SK-N-MC (cell line): ENCODE results near the gene B3GAT1.

Experiments used
- DNase-seq: peaks from one replicate; pipeline ENCODE4 v3.0.0-alpha.2; 2011; ENCODE audit warnings: low read depth, low spot score
- H3K27ac ChIP-seq: fragments of 200-600 bp; sonication (generic); 2 replicates; pipeline ENCODE4 v1.5.1; 2016; ENCODE audit warnings: mixed run types
- H3K36me3 ChIP-seq: fragments of 200-600 bp; sonication (generic); 2 replicates; pipeline ENCODE4 v1.6.1; 2017; ENCODE audit warnings: antibody characterized with exemption, low read length, mixed read lengths; ENCODE audit not compliant: insufficient read depth
- H3K4me3 ChIP-seq: fragments of 200-600 bp; sonication (generic); 2 replicates; pipeline ENCODE4 v1.5.1; 2016
- H3K9ac ChIP-seq: fragments of 200-600 bp; sonication (generic); 2 replicates; pipeline ENCODE4 v1.8.0; 2017; ENCODE audit warnings: mixed run types, mixed read lengths; ENCODE audit not compliant: insufficient read length
- H3K9me3 ChIP-seq: fragments of 200-600 bp; sonication (generic); 2 replicates; pipeline ENCODE4 v1.6.1; 2017; ENCODE audit warnings: low read depth, mild to moderate bottlenecking, antibody characterized with exemption, low read length, moderate library complexity, mixed read lengths
- EZH2 ChIP-seq: fragments of 200-600 bp; sonication (generic); IDR thresholded peaks from one replicate; pipeline ENCODE4 v1.6.1; 2017; ENCODE audit warnings: antibody characterized with exemption
- FOXP2 ChIP-seq: optimal IDR thresholded peaks from 2 replicates; pipeline ENCODE3; 2011; ENCODE audit warnings: mild to moderate bottlenecking, moderate library complexity; ENCODE audit not compliant: insufficient read depth; ENCODE audit errors: extremely low read length, control extremely low read depth
- POLR2AphosphoS5 ChIP-seq: IDR thresholded peaks from 2 replicates; pipeline ENCODE4 v1.6.1; 2012; ENCODE audit warnings: mild to moderate bottlenecking, low read depth, low read length, borderline replicate concordance

Gene B3GAT1

DNA sequence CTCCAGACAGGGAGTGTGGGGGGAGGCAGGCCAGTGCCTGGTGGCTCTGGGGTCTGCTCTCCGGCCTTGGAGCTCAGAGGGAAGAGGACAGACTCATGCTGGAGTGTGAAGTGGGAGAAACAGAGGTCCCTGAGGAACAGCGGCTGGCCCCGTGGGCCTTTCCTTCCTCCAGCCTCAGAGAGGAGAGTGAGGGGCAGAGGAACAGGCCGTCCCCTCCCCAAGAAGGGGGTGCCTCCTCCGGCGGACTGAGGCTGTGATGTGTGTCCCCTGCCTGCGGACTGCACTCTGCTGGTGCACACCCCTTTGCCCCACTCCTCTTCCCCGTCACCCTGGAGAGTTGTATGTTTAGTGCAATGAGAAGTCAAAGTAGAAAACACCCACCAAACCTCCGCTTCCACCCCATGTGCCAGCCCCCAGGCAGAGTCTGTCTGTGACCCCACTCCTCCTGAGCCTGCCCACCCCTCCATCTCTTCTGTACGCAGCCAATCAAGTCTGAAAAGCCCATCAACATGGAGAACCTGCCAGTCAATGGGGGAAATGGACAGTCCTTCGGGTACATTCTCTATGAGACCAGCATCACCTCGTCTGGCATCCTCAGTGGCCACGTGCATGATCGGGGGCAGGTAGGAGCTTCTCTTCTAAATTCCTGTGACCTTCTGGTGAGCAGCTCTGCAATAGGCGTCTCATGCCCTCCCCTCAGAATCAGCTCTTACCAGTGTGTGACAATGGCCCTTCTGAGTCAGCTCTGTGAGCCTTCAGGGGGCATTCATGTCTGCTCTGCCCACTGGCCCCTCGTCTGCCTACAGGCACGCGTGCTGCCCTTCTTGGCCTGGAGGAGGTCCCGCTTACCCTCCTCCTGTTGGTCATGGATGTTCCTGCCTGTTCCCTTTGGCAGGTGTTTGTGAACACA lies 41.3 kb downstream of the B3GAT1 start:
- H3K36me3 ChIP-seq = peaks cover 3% of the 10 kb centered on the region; the same call in 1 of the 2 replicates
- H3K9me3 ChIP-seq = no peaks in the 10 kb centered on the region
- H3K4me3 ChIP-seq = no peak overlapping the region
- no peak overlapping the region for H3K9ac ChIP-seq
- TF ChIP-seq FOXP2 (no peak), POLR2AphosphoS5 (no peak), EZH2 (no peak)
- no peak for DNase-seq
- no peak overlapping the region for H3K27ac ChIP-seq

- Histone ChIP-seq H3K4me3 (no peak overlapping the region), H3K9ac (no peak overlapping the region), H3K9me3 (no peaks in the 10 kb centered on the region), H3K27ac (no peak overlapping the region), H3K36me3 (peaks cover 3% of the 10 kb centered on the region; the same call in 1 of the 2 replicates)
- no peak for TF ChIP-seq FOXP2
- no peak for TF ChIP-seq POLR2AphosphoS5
- TF ChIP-seq EZH2 = no peak
- DNase-seq = no peak
Observed at GRCh38 chr11:134369656-134370525, 42.2 kb downstream of the B3GAT1 start.

GRCh38 chr11:134367781-134368180 lies 44.3 kb downstream of the B3GAT1 start:
- Histone ChIP-seq H3K27ac (no peak overlapping the region), H3K9me3 (no peaks in the 10 kb centered on the region), H3K9ac (no peak overlapping the region), H3K4me3 (no peak overlapping the region), H3K36me3 (peaks cover 3% of the 10 kb centered on the region; the same call in 1 of the 2 replicates)
- TF ChIP-seq POLR2AphosphoS5 (no peak), FOXP2 (no peak), EZH2 (no peak)
- no peak for DNase-seq

DNA sequence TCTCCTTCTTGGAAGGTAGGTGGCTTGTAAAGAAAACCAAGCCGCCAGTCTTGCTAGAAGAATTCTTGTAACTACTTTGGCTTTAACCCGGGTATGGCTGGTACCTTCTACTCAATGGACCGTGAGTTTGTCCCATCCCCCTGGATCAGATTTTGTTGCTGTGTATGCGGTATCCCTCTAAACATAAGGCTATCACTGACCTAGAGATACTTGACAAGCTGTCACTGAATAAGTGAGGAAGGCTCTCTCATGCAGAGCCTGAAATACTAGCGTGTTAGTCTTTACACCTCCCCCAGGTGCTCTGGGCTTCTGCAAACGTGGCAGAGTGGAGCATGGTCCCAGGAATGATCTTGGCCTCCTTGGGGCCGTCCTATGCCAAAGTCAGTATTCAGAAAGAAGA lies 45.8 kb downstream of the B3GAT1 start:
- H3K36me3 ChIP-seq = peaks cover under 1% of the 10 kb centered on the region; the same call in 1 of the 2 replicates
- H3K9ac ChIP-seq = no peak overlapping the region
- DNase-seq = no peak
- H3K9me3 ChIP-seq = no peaks in the 10 kb centered on the region
- H3K27ac ChIP-seq = no peak overlapping the region
- TF ChIP-seq EZH2 = no peak
- no peak for TF ChIP-seq POLR2AphosphoS5
- TF ChIP-seq FOXP2 = no peak
- no peak overlapping the region for H3K4me3 ChIP-seq

DNA sequence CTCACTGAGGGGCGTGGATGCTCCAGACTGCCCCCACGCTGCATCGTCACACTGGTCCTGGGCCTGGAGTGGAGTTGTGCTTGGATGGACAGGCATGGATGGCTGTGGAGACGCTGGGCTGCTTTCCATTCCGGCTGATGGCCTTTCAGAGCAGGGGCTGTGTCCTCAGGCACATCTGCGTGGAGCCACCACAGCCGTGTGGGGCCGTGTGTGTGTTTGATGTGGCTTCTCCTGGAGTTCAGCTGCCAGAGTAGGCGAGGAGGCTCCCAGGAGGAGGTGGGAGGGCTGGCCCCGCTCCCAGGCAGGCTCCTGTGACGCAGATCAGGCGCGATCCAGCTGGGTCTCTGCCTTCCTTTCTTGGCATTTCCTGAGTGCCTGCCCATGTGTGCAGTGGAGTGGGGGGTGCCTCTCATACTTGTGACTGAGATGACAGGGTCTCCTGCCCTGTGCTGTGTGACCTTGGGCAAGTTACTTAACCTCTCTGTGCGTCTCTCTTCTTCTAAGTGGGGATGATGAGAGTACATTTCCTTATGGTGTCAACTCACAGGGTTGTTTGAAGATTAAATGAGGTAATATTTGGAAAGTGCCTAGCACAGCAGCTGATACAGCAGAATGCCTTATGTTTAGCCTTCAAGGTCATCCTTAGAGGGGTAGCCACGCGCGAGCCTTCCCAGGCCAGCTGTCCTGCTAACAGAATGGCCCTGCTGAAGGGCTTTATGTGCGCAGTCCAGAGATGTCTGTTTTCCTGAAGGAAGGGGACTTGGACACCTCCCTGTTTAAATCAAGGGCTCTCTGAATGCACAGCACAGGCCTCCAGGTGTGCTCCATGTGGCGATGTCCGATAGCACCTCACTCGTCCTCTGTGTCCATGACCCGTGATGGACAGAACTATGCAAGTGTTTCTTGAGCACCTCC lies 46.8 kb downstream of the B3GAT1 start:
- no peak overlapping the region for H3K9ac ChIP-seq
- DNase-seq = no peak
- no peaks in the 10 kb centered on the region for H3K9me3 ChIP-seq
- H3K36me3 ChIP-seq = no peaks in the 10 kb centered on the region; the same call in 1 of the 2 replicates
- no peak overlapping the region for H3K4me3 ChIP-seq
- no peak overlapping the region for H3K27ac ChIP-seq
- TF ChIP-seq POLR2AphosphoS5 = no peak
- no peak for TF ChIP-seq EZH2
- no peak for TF ChIP-seq FOXP2

GRCh38 chr11:134364261-134364660 lies 47.8 kb downstream of the B3GAT1 start:
- no peak overlapping the region for H3K9ac ChIP-seq
- no peak overlapping the region for H3K27ac ChIP-seq
- H3K4me3 ChIP-seq = no peak overlapping the region
- TF ChIP-seq POLR2AphosphoS5 = no peak
- no peak for TF ChIP-seq FOXP2
- no peak for TF ChIP-seq EZH2
- DNase-seq = no peak
- peaks cover 4% of the 10 kb centered on the region; the same call in 1 of the 2 replicates for H3K36me3 ChIP-seq
- H3K9me3 ChIP-seq = no peaks in the 10 kb centered on the region

DNA sequence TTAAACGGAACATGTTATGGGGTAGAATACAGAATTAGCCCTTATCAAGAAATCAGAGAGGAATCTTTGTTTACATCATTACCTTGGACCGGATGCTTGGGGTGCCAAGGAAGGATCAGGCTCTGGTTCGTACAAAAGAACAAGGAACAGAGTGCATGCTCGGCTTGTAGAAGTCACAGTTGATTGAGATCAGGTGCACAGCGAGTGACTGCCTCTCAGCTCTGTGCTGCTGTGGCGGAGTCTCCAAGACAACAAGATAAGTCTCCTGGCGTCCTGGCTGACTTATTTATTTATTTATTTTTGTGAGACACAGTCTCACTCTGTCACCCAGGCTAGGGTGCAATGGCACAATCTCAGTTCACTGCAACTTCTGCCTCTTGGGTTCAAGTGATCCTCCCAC lies 48.5 kb downstream of the B3GAT1 start:
- Histone ChIP-seq H3K27ac (no peak overlapping the region), H3K4me3 (no peak overlapping the region), H3K36me3 (peaks cover 4% of the 10 kb centered on the region; the same call in 1 of the 2 replicates), H3K9me3 (no peaks in the 10 kb centered on the region), H3K9ac (no peak overlapping the region)
- no peak for TF ChIP-seq EZH2
- TF ChIP-seq FOXP2 = no peak
- TF ChIP-seq POLR2AphosphoS5 = no peak
- no peak for DNase-seq

- DNase-seq = no peak
- peaks cover 4% of the 10 kb centered on the region; the same call in 1 of the 2 replicates for H3K36me3 ChIP-seq
- no peak overlapping the region for H3K4me3 ChIP-seq
- no peak for TF ChIP-seq EZH2
- TF ChIP-seq FOXP2 = no peak
- no peak for TF ChIP-seq POLR2AphosphoS5
- no peaks in the 10 kb centered on the region for H3K9me3 ChIP-seq
- H3K27ac ChIP-seq = no peak overlapping the region
- H3K9ac ChIP-seq = no peak overlapping the region
Observed at GRCh38 chr11:134363161-134363560, 48.9 kb downstream of the B3GAT1 start.
